ENCODE measurements around the gene CYP4F2.

GRCh38 chr19:15944401-15944800 lies 46.5 kb upstream of the CYP4F2 start:
- TF ChIP-seq CTCF (IDR thresholded peaks at IDR 0.05) (no peak), POLR2A (IDR thresholded peaks at IDR 0.05) (no peak)
